ENCODE results near the gene ARRB2. TPM values are rescaled to one million over a fixed set of nuclear protein-coding genes. Genes with fewer than 3 reads are reported as not detected.
A peak's percentile ranks its signal among the peaks of the same experiment; 100 is the strongest.

ARRB2 gene
- total and polyA plus RNA-seq, 2 of the 4 experiments (the other 2 are of a cell fraction), result 3.9 to 10.6 TPM

GRCh38 chr17:4769628-4770027 is 59.2 kb downstream of the ARRB2 start:
- H2AK9ac ChIP-seq (replicated peaks; ENCODE audit: low read depth, low read length, poor library complexity), result no peak overlapping the region
- H4K91ac ChIP-seq (ENCODE audit: insufficient read depth, low read depth, low read length), result no peak overlapping the region
- H2AFZ ChIP-seq (replicated peaks; ENCODE audit: low read length, poor library complexity), result no peak overlapping the region
- H4K20me1 ChIP-seq (ENCODE audit: insufficient read depth, low read length), result no peaks in the 10 kb centered on the region; the same call in 1 of the 2 replicates
- no peaks in the 10 kb centered on the region for H3K36me3 ChIP-seq (ENCODE audit: control insufficient read depth, insufficient read depth, low read length)
- no peak overlapping the region for H3K4ac ChIP-seq (ENCODE audit: low read depth, low read length)
- H3K14ac ChIP-seq (replicated peaks; ENCODE audit: low read depth, low read length), result no peak overlapping the region
- peaks cover 26% of the 10 kb centered on the region for H3K27me3 ChIP-seq (ENCODE audit: control insufficient read depth, insufficient read depth, low read length)
- no peak overlapping the region for H3K23ac ChIP-seq (ENCODE audit: low read depth, low read length)
- no peak overlapping the region for H3K27ac ChIP-seq (ENCODE audit: insufficient read depth, low read length)
- in situ Hi-C loops (cut with MboI; ENCODE audit: low sequenced_read_pairs), result no loop called here
- no peak overlapping the region for H2AK5ac ChIP-seq (ENCODE audit: low read depth, low read length)
- no peaks in the 10 kb centered on the region for H3K9me3 ChIP-seq (ENCODE audit: control insufficient read depth, insufficient read depth, low read length)
- H3K4me1 ChIP-seq (ENCODE audit: control insufficient read depth, insufficient read depth, low read length), result no peaks in the 10 kb centered on the region
- no peak overlapping the region for H3K18ac ChIP-seq (ENCODE audit: low read depth, low read length)
- ChIA-PET CTCF (no interaction called here), POLR2A (ENCODE audit: unreplicated experiment) (no interaction called here)
- H4K5ac ChIP-seq (ENCODE audit: low read depth, low read length), result no peak overlapping the region
- WGBS, 2 experiments (ENCODE audit: extremely low coverage in 2 of 2, insufficient read length in 1 of 2), result no CpG with 5 or more reads among the region's 2 CpGs
- no peak overlapping the region for H3K4me2 ChIP-seq (ENCODE audit: low read depth, low read length)
- DNase-seq (no peak), ATAC-seq (ENCODE audit: low read depth) (no peak)
- no peak overlapping the region for H4K8ac ChIP-seq (ENCODE audit: low read depth in 2 of 2, low read length in 2 of 2)
- dilution Hi-C loops (cut with HindIII; ENCODE audit: low sequenced_read_pairs, unreplicated experiment), result no loop called here
- H2BK120ac ChIP-seq (ENCODE audit: low read depth, low read length), result no peak overlapping the region
- H2BK5ac ChIP-seq (ENCODE audit: low read depth, low read length, poor library complexity, severe bottlenecking), result no peak overlapping the region
- no peak overlapping the region for H3K56ac ChIP-seq (ENCODE audit: extremely low read depth, insufficient read depth, low read length)
- H3K79me1 ChIP-seq (ENCODE audit: low read depth in 1 of 2, low read length in 2 of 2), result no peaks in the 10 kb centered on the region
- H3K4me3 ChIP-seq (ENCODE audit: insufficient read depth, low read depth, low read length), result no peak overlapping the region
- intact Hi-C loops (cut with micrococcal nuclease), result loop anchor here (2.0 kb wide), 1 partner anchor 39 kb away; the partner anchor contains the start of gene MED11
- H2BK15ac ChIP-seq (ENCODE audit: low read depth, low read length), result no peak overlapping the region
- H3K9me1 ChIP-seq (ENCODE audit: insufficient read depth, low read length), result no peaks in the 10 kb centered on the region
- H3K9ac ChIP-seq (ENCODE audit: low read depth, low read length), result no peak overlapping the region
- no peak overlapping the region for H2BK20ac ChIP-seq (ENCODE audit: low read depth, low read length)
- no TSS peak for BruUV-seq (replicated peaks)
- TF ChIP-seq MAFK (IDR thresholded peaks at IDR 0.05; ENCODE audit: low read depth, low read length) (0 out of 2 replicates have a peak, but pooled peaks have one; percentile 6), CEBPB (IDR thresholded peaks at IDR 0.05; ENCODE audit: low read depth, low read length) (no peak), BHLHE40 (IDR thresholded peaks at IDR 0.05; ENCODE audit: low read depth, low read length) (no peak), CTCF (conservative IDR thresholded peaks at IDR 0.05; ENCODE audit: low read depth, low read length) (no peak), NFE2L2 (IDR thresholded peaks at IDR 0.05; ENCODE audit: low read depth, low read length) (no peak)

Other genes with a start within 250 kb of the ARRB2 start
- gene SPNS2, start 211.8 kb upstream of the ARRB2 start, total RNA-seq (2012; rRNA removed), result under 0.01 TPM in 1 of 2 replicates, not detected in the other
- not detected in 2 replicates for gene SPNS2, start 211.8 kb upstream of the ARRB2 start, polyA plus RNA-seq (2012; rRNA removed)
- 22.6 and 24.7 TPM in 2 replicates for gene MYBBP1A, start 155.2 kb upstream of the ARRB2 start, total RNA-seq (2012; rRNA removed)
- 45.9 and 53.0 TPM in 2 replicates for gene MYBBP1A, start 155.2 kb upstream of the ARRB2 start, polyA plus RNA-seq (2012; rRNA removed)
- not detected in 2 replicates for gene GGT6, start 150.1 kb upstream of the ARRB2 start, total RNA-seq (2012; rRNA removed)
- gene GGT6, start 150.1 kb upstream of the ARRB2 start, polyA plus RNA-seq (2012; rRNA removed), result not detected in 2 replicates
- gene SMTNL2, start 126.1 kb upstream of the ARRB2 start, total RNA-seq (2012; rRNA removed), result not detected in 2 replicates
- gene SMTNL2, start 126.1 kb upstream of the ARRB2 start, polyA plus RNA-seq (2012; rRNA removed), result not detected in 2 replicates
- not detected in 2 replicates for gene ALOX15, start 69.0 kb upstream of the ARRB2 start, total RNA-seq (2012; rRNA removed)
- not detected in 2 replicates for gene ALOX15, start 69.0 kb upstream of the ARRB2 start, polyA plus RNA-seq (2012; rRNA removed)
- gene PELP1, start 6.5 kb upstream of the ARRB2 start, total RNA-seq (2012; rRNA removed), result 6.3 and 9.2 TPM in 2 replicates
- 20.8 and 24.0 TPM in 2 replicates for gene PELP1, start 6.5 kb upstream of the ARRB2 start, polyA plus RNA-seq (2012; rRNA removed)
- gene MED11, start 20.8 kb downstream of the ARRB2 start, total RNA-seq (2012; rRNA removed), result 9.9 and 10.3 TPM in 2 replicates
- 23.3 and 24.1 TPM in 2 replicates for gene MED11, start 20.8 kb downstream of the ARRB2 start, polyA plus RNA-seq (2012; rRNA removed)
- under 0.01 TPM in 1 of 2 replicates, not detected in the other for gene ZMYND15, start 29.2 kb downstream of the ARRB2 start, total RNA-seq (2012; rRNA removed)
- 0.07 and 0.14 TPM in 2 replicates for gene ZMYND15, start 29.2 kb downstream of the ARRB2 start, polyA plus RNA-seq (2012; rRNA removed)
- 0.28 and 0.36 TPM in 2 replicates for gene CXCL16, start 29.3 kb downstream of the ARRB2 start, total RNA-seq (2012; rRNA removed)
- 1.2 and 1.6 TPM in 2 replicates for gene CXCL16, start 29.3 kb downstream of the ARRB2 start, polyA plus RNA-seq (2012; rRNA removed)
- gene TM4SF5, start 61.3 kb downstream of the ARRB2 start, total RNA-seq (2012; rRNA removed), result not detected in 2 replicates
- not detected in 2 replicates for gene TM4SF5, start 61.3 kb downstream of the ARRB2 start, polyA plus RNA-seq (2012; rRNA removed)
- not detected in 2 replicates for gene VMO1, start 75.7 kb downstream of the ARRB2 start, total RNA-seq (2012; rRNA removed)
- 0.14 TPM in 1 of 2 replicates, not detected in the other for gene VMO1, start 75.7 kb downstream of the ARRB2 start, polyA plus RNA-seq (2012; rRNA removed)
- gene GLTPD2, start 78.3 kb downstream of the ARRB2 start, total RNA-seq (2012; rRNA removed), result not detected in 2 replicates
- not detected in 2 replicates for gene GLTPD2, start 78.3 kb downstream of the ARRB2 start, polyA plus RNA-seq (2012; rRNA removed)
- 217 and 244 TPM in 2 replicates for gene PSMB6, start 85.5 kb downstream of the ARRB2 start, total RNA-seq (2012; rRNA removed)
- 254 and 291 TPM in 2 replicates for gene PSMB6, start 85.5 kb downstream of the ARRB2 start, polyA plus RNA-seq (2012; rRNA removed)
- gene PLD2, start 96.5 kb downstream of the ARRB2 start, total RNA-seq (2012; rRNA removed), result 9.4 and 12.5 TPM in 2 replicates
- gene PLD2, start 96.5 kb downstream of the ARRB2 start, polyA plus RNA-seq (2012; rRNA removed), result 28.0 and 28.8 TPM in 2 replicates
- gene MINK1, start 122.7 kb downstream of the ARRB2 start, total RNA-seq (2012; rRNA removed), result 12.2 and 12.8 TPM in 2 replicates
- gene MINK1, start 122.7 kb downstream of the ARRB2 start, polyA plus RNA-seq (2012; rRNA removed), result 40.9 and 41.3 TPM in 2 replicates
- 0.54 and 0.56 TPM in 2 replicates for gene C17orf107, start 188.9 kb downstream of the ARRB2 start, total RNA-seq (2012; rRNA removed)
- gene C17orf107, start 188.9 kb downstream of the ARRB2 start, polyA plus RNA-seq (2012; rRNA removed), result 0.82 and 1.3 TPM in 2 replicates
- gene CHRNE, start 192.5 kb downstream of the ARRB2 start, total RNA-seq (2012; rRNA removed), result under 0.01 TPM in 2 replicates
- gene CHRNE, start 192.5 kb downstream of the ARRB2 start, polyA plus RNA-seq (2012; rRNA removed), result 0.21 and 0.24 TPM in 2 replicates
- not detected in 2 replicates for gene GP1BA, start 221.6 kb downstream of the ARRB2 start, total RNA-seq (2012; rRNA removed)
- gene GP1BA, start 221.6 kb downstream of the ARRB2 start, polyA plus RNA-seq (2012; rRNA removed), result not detected in 2 replicates
- gene SLC25A11, start 229.4 kb downstream of the ARRB2 start, total RNA-seq (2012; rRNA removed), result 30.8 and 35.0 TPM in 2 replicates
- gene SLC25A11, start 229.4 kb downstream of the ARRB2 start, polyA plus RNA-seq (2012; rRNA removed), result 62.2 and 68.2 TPM in 2 replicates
- 13.1 and 13.3 TPM in 2 replicates for gene RNF167, start 229.6 kb downstream of the ARRB2 start, total RNA-seq (2012; rRNA removed)
- gene RNF167, start 229.6 kb downstream of the ARRB2 start, polyA plus RNA-seq (2012; rRNA removed), result 79.5 and 83.6 TPM in 2 replicates
- 348 and 432 TPM in 2 replicates for gene PFN1, start 237.9 kb downstream of the ARRB2 start, total RNA-seq (2012; rRNA removed)
- gene PFN1, start 237.9 kb downstream of the ARRB2 start, polyA plus RNA-seq (2012; rRNA removed), result 1,671 and 2,152 TPM in 2 replicates
- gene ENO3, start 240.5 kb downstream of the ARRB2 start, total RNA-seq (2012; rRNA removed), result 1.4 TPM in 2 replicates
- gene ENO3, start 240.5 kb downstream of the ARRB2 start, polyA plus RNA-seq (2012; rRNA removed), result 4.2 and 5.1 TPM in 2 replicates